DND-41 (cell line): Measurements from ENCODE around the gene HUS1B.

Source experiments
- CTCF ChIP-seq: IDR thresholded peaks from 2 replicates; pipeline ENCODE4 v1.5.1; 2012; ENCODE audit warnings: borderline replicate concordance, low read length, moderate library complexity, mild to moderate bottlenecking; ENCODE audit not compliant: poor library complexity, severe bottlenecking; ENCODE audit errors: extremely low read depth
- EZH2 ChIP-seq: IDR thresholded peaks from 3 replicates; pipeline ENCODE4 v1.6.1; 2012; ENCODE audit warnings: borderline replicate concordance, low read depth, mild to moderate bottlenecking, moderate library complexity, low read length, inconsistent platforms; ENCODE audit not compliant: severe bottlenecking

- TF ChIP-seq CTCF (no peak), EZH2 (no peak)
Observed at GRCh38 chr6:628766-629165, 28.1 kb downstream of the HUS1B start.
